PC-3 (cell line): ENCODE data around the gene SULT1E1. TPM values are rescaled to one million over a fixed set of nuclear protein-coding genes. Genes with fewer than 3 reads are reported as not detected.

ENCODE experiments used
- ATAC-seq: fragments of 200-7000 bp; cut with Tn5 transposase; 2 replicates; pipeline ENCODE4 v1.9.1; 2020; ENCODE audit warnings: mild to moderate bottlenecking, moderate library complexity
- BruUV-seq: library from RNA; stranded (reverse); fragments of 400-500 nt; replicated peaks from 2 replicates; lab custom pipeline; 2021; lab: Mats Ljungman, UMichigan
- CTCF ChIA-PET: fragments of 300-600 bp; sonication (Branson Sonifier 250); formaldehyde crosslinking; loops from one replicate; lab custom pipeline; 2022; ENCODE audit warnings: antibody characterized with exemption; lab: Charles Lee
- POLR2A ChIA-PET: fragments of 300-600 bp; sonication (Branson Sonifier 250); formaldehyde crosslinking; loops from one replicate; lab custom pipeline; 2022; ENCODE audit warnings: antibody characterized with exemption; ENCODE audit not compliant: unreplicated experiment; lab: Charles Lee
- DNase-seq: peaks from one replicate; pipeline ENCODE4 v3.0.0-alpha.2; 2015
- H2AFZ ChIP-seq: fragments of 300-600 bp; sonication (generic); 2 replicates; pipeline ENCODE4 v1.6.0; 2016; ENCODE audit warnings: antibody characterized with exemption, low read length
- H3F3A ChIP-seq: fragments of 300-600 bp; sonication (generic); one replicate; pipeline ENCODE4 v1.6.0; 2017; ENCODE audit warnings: antibody characterized with exemption, low read length, control low read depth, mild to moderate bottlenecking; ENCODE audit not compliant: unreplicated experiment
- H3K27ac ChIP-seq: fragments of 300-600 bp; sonication (generic); 2 replicates; pipeline ENCODE4 v1.5.1; 2016; ENCODE audit warnings: mild to moderate bottlenecking, low read length
- H3K27me3 ChIP-seq: fragments of 300-600 bp; sonication (generic); 2 replicates; pipeline ENCODE4 v1.6.1; 2016; ENCODE audit warnings: low read length, mixed read lengths
- H3K36me3 ChIP-seq: fragments of 300-600 bp; sonication (generic); 2 replicates; pipeline ENCODE4 v1.6.1; 2016; ENCODE audit warnings: low read depth, mixed run types, low read length, mixed read lengths
- H3K4me1 ChIP-seq: fragments of 300-600 bp; sonication (generic); 2 replicates; pipeline ENCODE4 v1.5.1; 2016; ENCODE audit warnings: low read length; ENCODE audit not compliant: insufficient read depth
- H3K4me2 ChIP-seq: fragments of 300-600 bp; sonication (generic); 2 replicates; pipeline ENCODE4 v1.6.0; 2016; ENCODE audit warnings: low read length
- H3K4me3 ChIP-seq: fragments of 300-600 bp; sonication (generic); 2 replicates; pipeline ENCODE4 v1.5.1; 2016; ENCODE audit warnings: mild to moderate bottlenecking, low read length, mixed read lengths
- H3K79me2 ChIP-seq: fragments of 300-600 bp; sonication (generic); 2 replicates; pipeline ENCODE4 v1.6.1; 2017; ENCODE audit warnings: low read length, mixed read lengths
- H3K9ac ChIP-seq: fragments of 300-600 bp; sonication (generic); 2 replicates; pipeline ENCODE4 v1.6.0; 2016; ENCODE audit warnings: mild to moderate bottlenecking, low read length
- H3K9me2 ChIP-seq: fragments of 300-600 bp; sonication (generic); replicated peaks from 2 replicates; pipeline ENCODE4 v1.6.1; 2016; ENCODE audit warnings: mixed run types, low read length, mixed read lengths
- H3K9me3 ChIP-seq: fragments of 300-600 bp; sonication (generic); 2 replicates; pipeline ENCODE4 v1.6.1; 2016; ENCODE audit warnings: low read length, mixed read lengths
- H4K20me1 ChIP-seq: fragments of 300-600 bp; sonication (generic); 2 replicates; pipeline ENCODE4 v1.6.1; 2016; ENCODE audit warnings: low read length, mixed read lengths
- EZH2 ChIP-seq: fragments of 300-600 bp; sonication (generic); IDR thresholded peaks from one replicate; pipeline ENCODE4 v1.6.1; 2017; ENCODE audit warnings: antibody characterized with exemption, mild to moderate bottlenecking, low read length; ENCODE audit not compliant: unreplicated experiment
- EZH2phosphoT487 ChIP-seq: fragments of 300-600 bp; sonication (generic); IDR thresholded peaks from 2 replicates; pipeline ENCODE4 v1.6.1; 2018; ENCODE audit warnings: mild to moderate bottlenecking, antibody characterized with exemption, low read length, borderline replicate concordance
- intact Hi-C: fragments of 100-400 bp; cut with micrococcal nuclease; formaldehyde crosslinking; loops from 2 replicates; pipeline ENCODE4 v1.9.0; 2023
- total RNA-seq: library from RNA; depleted of rRNA; stranded (reverse); fragments of >200 nt; gene quantifications from 2 replicates; pipeline ENCODE4 v1.2.3, GENCODE V29; 2014
- TF ChIP-seq, protein P1 (sequence below): fragments of 300-600 bp; sonication (generic); conservative IDR thresholded peaks from 2 replicates; pipeline ENCODE4 v1.5.1; 2017; ENCODE audit warnings: antibody characterized with exemption, low read depth, mild to moderate bottlenecking, low read length

The SULT1E1 gene
- total RNA-seq, 1 experiment from 2014 or later: not detected

DNA sequence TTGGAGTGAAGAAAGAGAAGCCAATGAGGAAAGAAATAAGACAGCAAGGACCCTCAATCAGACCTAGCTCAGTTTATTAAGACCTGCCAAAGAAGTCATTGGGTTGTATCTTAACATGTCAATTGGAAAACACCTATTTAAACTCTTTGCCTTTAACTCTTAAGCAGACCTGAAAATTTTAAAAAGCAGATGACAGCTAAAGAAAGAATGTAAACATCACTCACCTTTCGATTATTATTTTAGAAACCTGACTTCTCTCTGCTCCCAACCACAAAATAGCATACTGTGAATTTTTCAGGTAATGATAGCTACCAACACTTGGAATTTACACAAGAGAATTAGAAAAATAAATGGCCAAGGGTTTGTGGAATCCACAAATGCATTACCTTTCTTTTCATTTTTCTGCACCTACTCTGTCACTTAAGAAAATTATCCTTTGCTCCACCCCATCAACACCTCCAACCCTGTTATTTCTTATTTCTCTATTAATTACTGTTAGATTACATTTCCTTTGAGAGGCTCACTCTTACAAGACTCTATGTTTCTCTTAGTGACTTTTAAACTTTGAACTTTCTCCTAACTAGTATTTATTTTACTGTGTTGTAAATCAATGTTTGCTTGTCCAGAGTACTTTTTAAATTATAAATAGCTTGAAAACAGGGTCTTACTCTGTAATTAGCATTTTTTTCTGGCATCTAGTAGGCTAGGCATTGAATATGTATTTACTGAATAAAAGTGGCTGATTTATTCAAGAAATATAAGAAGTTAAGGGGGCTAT lies 765 bp upstream of the SULT1E1 start:
- Histone ChIP-seq H3K9me3 (no peaks in the 10 kb centered on the region), H3K4me3 (no peak overlapping the region), H3K9me2 (no peaks in the 10 kb centered on the region), H3K27me3 (no peaks in the 10 kb centered on the region), H3K4me1 (peaks cover 7% of the 10 kb centered on the region), H3F3A (no peaks in the 10 kb centered on the region), H2AFZ (no peak overlapping the region), H3K79me2 (no peaks in the 10 kb centered on the region), H3K27ac (no peak overlapping the region), H3K4me2 (no peak overlapping the region), H3K9ac (no peak overlapping the region), H3K36me3 (no peaks in the 10 kb centered on the region), H4K20me1 (no peaks in the 10 kb centered on the region)
- BruUV-seq: no TSS peak
- TF ChIP-seq EZH2phosphoT487: no peak
- TF ChIP-seq EZH2: no peak
- TF ChIP-seq, protein P1, sequence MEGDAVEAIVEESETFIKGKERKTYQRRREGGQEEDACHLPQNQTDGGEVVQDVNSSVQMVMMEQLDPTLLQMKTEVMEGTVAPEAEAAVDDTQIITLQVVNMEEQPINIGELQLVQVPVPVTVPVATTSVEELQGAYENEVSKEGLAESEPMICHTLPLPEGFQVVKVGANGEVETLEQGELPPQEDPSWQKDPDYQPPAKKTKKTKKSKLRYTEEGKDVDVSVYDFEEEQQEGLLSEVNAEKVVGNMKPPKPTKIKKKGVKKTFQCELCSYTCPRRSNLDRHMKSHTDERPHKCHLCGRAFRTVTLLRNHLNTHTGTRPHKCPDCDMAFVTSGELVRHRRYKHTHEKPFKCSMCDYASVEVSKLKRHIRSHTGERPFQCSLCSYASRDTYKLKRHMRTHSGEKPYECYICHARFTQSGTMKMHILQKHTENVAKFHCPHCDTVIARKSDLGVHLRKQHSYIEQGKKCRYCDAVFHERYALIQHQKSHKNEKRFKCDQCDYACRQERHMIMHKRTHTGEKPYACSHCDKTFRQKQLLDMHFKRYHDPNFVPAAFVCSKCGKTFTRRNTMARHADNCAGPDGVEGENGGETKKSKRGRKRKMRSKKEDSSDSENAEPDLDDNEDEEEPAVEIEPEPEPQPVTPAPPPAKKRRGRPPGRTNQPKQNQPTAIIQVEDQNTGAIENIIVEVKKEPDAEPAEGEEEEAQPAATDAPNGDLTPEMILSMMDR: no peak
- ChIA-PET CTCF (no interaction called here), POLR2A (no interaction called here)
- peak; percentile 19 for DNase-seq
- intact Hi-C loops: no loop called here
- no peak for ATAC-seq

DNA sequence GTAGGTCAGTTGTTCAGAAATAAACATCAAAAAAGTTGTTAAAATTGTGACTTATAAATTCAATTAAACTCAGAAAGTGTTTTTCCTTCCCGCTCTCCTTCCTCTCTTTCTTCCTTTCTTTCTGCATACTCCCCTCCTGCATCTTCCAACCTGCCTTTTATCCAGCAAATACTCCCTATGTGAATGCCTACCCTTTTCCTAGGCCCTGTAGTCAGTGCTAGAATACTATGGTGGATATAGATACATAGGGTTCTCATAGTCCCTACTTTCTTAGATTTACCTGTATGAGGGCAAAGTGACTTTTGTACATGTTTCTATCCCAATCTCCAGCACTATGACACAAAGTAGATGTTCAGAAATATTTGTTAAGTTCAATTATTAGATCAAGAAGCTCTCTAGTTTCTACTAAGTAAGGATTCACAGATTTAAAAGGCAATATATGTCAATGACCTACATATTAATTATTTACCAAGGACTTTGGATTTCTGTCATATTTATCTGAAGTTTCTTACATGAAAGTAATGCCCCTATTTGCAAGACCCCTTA lies 732 bp downstream of the SULT1E1 start:
- DNase-seq (no peak), ATAC-seq (no peak)
- no peak overlapping the region for H3K27ac ChIP-seq
- no peak overlapping the region for H2AFZ ChIP-seq
- no peaks in the 10 kb centered on the region for H3K27me3 ChIP-seq
- no TSS peak for BruUV-seq
- ChIA-PET CTCF (no interaction called here), POLR2A (no interaction called here)
- no peaks in the 10 kb centered on the region for H3F3A ChIP-seq
- H3K79me2 ChIP-seq: no peaks in the 10 kb centered on the region
- no peaks in the 10 kb centered on the region for H3K9me3 ChIP-seq
- no peaks in the 10 kb centered on the region for H4K20me1 ChIP-seq
- intact Hi-C loops: no loop called here
- H3K4me3 ChIP-seq: no peak overlapping the region
- H3K4me1 ChIP-seq: peaks cover 7% of the 10 kb centered on the region
- H3K9ac ChIP-seq: no peak overlapping the region
- no peaks in the 10 kb centered on the region for H3K36me3 ChIP-seq
- no peak overlapping the region for H3K4me2 ChIP-seq
- TF ChIP-seq, protein P1: no peak
- TF ChIP-seq EZH2phosphoT487: no peak
- no peak for TF ChIP-seq EZH2
- no peaks in the 10 kb centered on the region for H3K9me2 ChIP-seq

GRCh38 chr4:69858690-69859089 lies 1.3 kb downstream of the SULT1E1 start:
- Histone ChIP-seq H3K79me2 (no peaks in the 10 kb centered on the region), H3K27ac (no peak overlapping the region), H3K9me2 (no peaks in the 10 kb centered on the region), H3K36me3 (no peaks in the 10 kb centered on the region), H4K20me1 (no peaks in the 10 kb centered on the region), H3K9ac (no peak overlapping the region), H3F3A (no peaks in the 10 kb centered on the region), H3K9me3 (no peaks in the 10 kb centered on the region), H3K4me2 (no peak overlapping the region), H2AFZ (no peak overlapping the region), H3K4me1 (peaks cover 7% of the 10 kb centered on the region), H3K27me3 (peaks cover 1% of the 10 kb centered on the region; the same call in 1 of the 2 replicates), H3K4me3 (no peak overlapping the region)
- ChIA-PET POLR2A (no interaction called here), CTCF (no interaction called here)
- TF ChIP-seq, protein P1: no peak
- TF ChIP-seq EZH2phosphoT487 (no peak), EZH2 (no peak)
- no TSS peak for BruUV-seq
- DNase-seq (peak; percentile 37), ATAC-seq (no peak)
- intact Hi-C loops: no loop called here
